ENCODE measurements around the gene CORO7.

CORO7 gene

GRCh38 chr16:4361033-4361943, 55.1 kb downstream of the CORO7 start:
- no peak for TF ChIP-seq TAF1 (IDR thresholded peaks at IDR 0.05; ENCODE audit: borderline replicate concordance, insufficient read depth, low read length)
- TF ChIP-seq SIN3A (IDR thresholded peaks at IDR 0.05; ENCODE audit: borderline replicate concordance, insufficient read depth, low read length): no peak
- no peak for TF ChIP-seq POLR2AphosphoS5 (IDR thresholded peaks at IDR 0.05; ENCODE audit: low read depth, low read length)
- TF ChIP-seq REST (IDR thresholded peaks at IDR 0.05; ENCODE audit: insufficient read depth in 1 of 2, low read depth in 2 of 2, low read length in 2 of 2): no peak
- no peak for TF ChIP-seq FOXP2 (optimal IDR thresholded peaks at IDR 0.05; ENCODE audit: borderline replicate concordance, extremely low read depth, extremely low read length, insufficient read depth)

- TF ChIP-seq FOXP2 (optimal IDR thresholded peaks at IDR 0.05; ENCODE audit: borderline replicate concordance, extremely low read depth, extremely low read length, insufficient read depth) (no peak), REST (IDR thresholded peaks at IDR 0.05; ENCODE audit: insufficient read depth in 1 of 2, low read depth in 2 of 2, low read length in 2 of 2) (no peak), POLR2AphosphoS5 (IDR thresholded peaks at IDR 0.05; ENCODE audit: low read depth, low read length) (no peak), SIN3A (IDR thresholded peaks at IDR 0.05; ENCODE audit: borderline replicate concordance, insufficient read depth, low read length) (no peak), TAF1 (IDR thresholded peaks at IDR 0.05; ENCODE audit: borderline replicate concordance, insufficient read depth, low read length) (no peak)
Observed at GRCh38 chr16:4360538-4361021, 55.8 kb downstream of the CORO7 start.

- TF ChIP-seq POLR2AphosphoS5 (IDR thresholded peaks at IDR 0.05; ENCODE audit: low read depth, low read length): no peak
Observed at GRCh38 chr16:4359914-4360313, 56.5 kb downstream of the CORO7 start.

- TF ChIP-seq REST (IDR thresholded peaks at IDR 0.05; ENCODE audit: insufficient read depth in 1 of 2, low read depth in 2 of 2, low read length in 2 of 2) (no peak), POLR2AphosphoS5 (IDR thresholded peaks at IDR 0.05; ENCODE audit: low read depth, low read length) (no peak), TAF1 (IDR thresholded peaks at IDR 0.05; ENCODE audit: borderline replicate concordance, insufficient read depth, low read length) (no peak), SIN3A (IDR thresholded peaks at IDR 0.05; ENCODE audit: borderline replicate concordance, insufficient read depth, low read length) (no peak), FOXP2 (optimal IDR thresholded peaks at IDR 0.05; ENCODE audit: borderline replicate concordance, extremely low read depth, extremely low read length, insufficient read depth) (no peak)
Observed at GRCh38 chr16:4358831-4359561, 57.4 kb downstream of the CORO7 start.

- no peak for TF ChIP-seq REST (IDR thresholded peaks at IDR 0.05; ENCODE audit: insufficient read depth in 1 of 2, low read depth in 2 of 2, low read length in 2 of 2)
- no peak for TF ChIP-seq FOXP2 (optimal IDR thresholded peaks at IDR 0.05; ENCODE audit: borderline replicate concordance, extremely low read depth, extremely low read length, insufficient read depth)
- TF ChIP-seq SIN3A (IDR thresholded peaks at IDR 0.05; ENCODE audit: borderline replicate concordance, insufficient read depth, low read length): no peak
- no peak for TF ChIP-seq TAF1 (IDR thresholded peaks at IDR 0.05; ENCODE audit: borderline replicate concordance, insufficient read depth, low read length)
- TF ChIP-seq POLR2AphosphoS5 (IDR thresholded peaks at IDR 0.05; ENCODE audit: low read depth, low read length): no peak
Observed at GRCh38 chr16:4358236-4358635, 58.2 kb downstream of the CORO7 start.

All from PFSK-1 (cell line).